22Rv1 (cell line): ENCODE data around the gene TBC1D22B.

Source experiments
- CTCF ChIP-seq: fragments of 450-650 bp; IDR thresholded peaks from 2 replicates; pipeline ENCODE4 v1.5.1; 2017; ENCODE audit warnings: mild to moderate bottlenecking
- ZFX ChIP-seq: fragments of 450-650 bp; IDR thresholded peaks from 2 replicates; pipeline ENCODE4 v1.6.1; 2017; ENCODE audit warnings: antibody characterized with exemption, borderline replicate concordance

- TF ChIP-seq CTCF (no peak), ZFX (no peak)
These were observed 99.7 kb downstream of the TBC1D22B start for GRCh38 chr6:37357288-37357687.
